OCI-LY1 (cell line): ENCODE data around the gene WHAMM.
"Not testable (repeated sequence)": the region's sequence is repeated elsewhere in the genome, so short reads cannot be mapped to it uniquely, and the experiment has no call there.

Experiments
- H2AFZ ChIP-seq: fragments of 200-600 bp; sonication (generic), shearing (Covaris generic); 2 replicates; pipeline ENCODE4 v1.6.0; 2014; ENCODE audit warnings: antibody characterized with exemption, mild to moderate bottlenecking, low read length
- H3F3A ChIP-seq: fragments of 200-600 bp; sonication (generic), shearing (Covaris generic); 2 replicates; pipeline ENCODE4 v1.6.0; 2014; ENCODE audit warnings: mild to moderate bottlenecking, antibody characterized with exemption, low read length, moderate library complexity; ENCODE audit not compliant: insufficient read depth
- H3K27ac ChIP-seq: fragments of 200-600 bp; sonication (generic); 2 replicates; pipeline ENCODE4 v1.5.1; 2014; ENCODE audit warnings: low read length, mixed run types, mild to moderate bottlenecking, low read depth; ENCODE audit not compliant: poor library complexity, severe bottlenecking
- H3K27me3 ChIP-seq: fragments of 200-600 bp; sonication (generic); 2 replicates; pipeline ENCODE4 v1.6.0; 2014; ENCODE audit warnings: antibody characterized with exemption, mild to moderate bottlenecking, low read length, moderate library complexity; ENCODE audit not compliant: insufficient read depth
- H3K36me3 ChIP-seq: fragments of 200-600 bp; sonication (generic); 2 replicates; pipeline ENCODE4 v1.6.1; 2014; ENCODE audit warnings: mild to moderate bottlenecking, antibody characterized with exemption, low read length, moderate library complexity, mixed read lengths; ENCODE audit not compliant: insufficient read depth
- H3K4me1 ChIP-seq: fragments of 200-600 bp; sonication (generic); 2 replicates; pipeline ENCODE4 v1.5.1; 2014; ENCODE audit warnings: mild to moderate bottlenecking, low read length, moderate library complexity; ENCODE audit not compliant: insufficient read depth, severe bottlenecking
- H3K4me2 ChIP-seq: fragments of 200-600 bp; sonication (generic), shearing (Covaris generic); 2 replicates; pipeline ENCODE4 v1.6.1; 2014; ENCODE audit warnings: low read length
- H3K4me3 ChIP-seq: fragments of 200-600 bp; sonication (generic); 2 replicates; pipeline ENCODE4 v1.5.1; 2014; ENCODE audit warnings: low read length, low read depth, mild to moderate bottlenecking, mixed read lengths; ENCODE audit not compliant: poor library complexity, severe bottlenecking
- H3K79me2 ChIP-seq: fragments of 200-600 bp; shearing (Covaris generic); 2 replicates; pipeline ENCODE4 v1.6.1; 2016; ENCODE audit warnings: mixed run types, low read length, mixed read lengths; ENCODE audit not compliant: insufficient read depth
- H3K9ac ChIP-seq: fragments of 200-600 bp; sonication (generic), shearing (Covaris generic); 2 replicates; pipeline ENCODE4 v1.6.1; 2014; ENCODE audit warnings: mild to moderate bottlenecking, low read length, mixed read lengths
- H3K9me2 ChIP-seq: fragments of 200-600 bp; sonication (generic), shearing (Covaris generic); 2 replicates; pipeline ENCODE4 v1.6.1; 2014; ENCODE audit warnings: low read depth, mild to moderate bottlenecking, low read length, mixed read lengths
- H3K9me3 ChIP-seq: fragments of 200-600 bp; shearing (Covaris generic); 2 replicates; pipeline ENCODE4 v1.6.1; 2014; ENCODE audit warnings: low read length, mixed read lengths
- H4K20me1 ChIP-seq: fragments of 200-600 bp; sonication (generic), shearing (Covaris generic); 2 replicates; pipeline ENCODE4 v1.6.0; 2016; ENCODE audit warnings: mild to moderate bottlenecking, low read length; ENCODE audit not compliant: insufficient read depth
- CTCF ChIP-seq: fragments of 200-600 bp; sonication (generic), shearing (Covaris generic); IDR thresholded peaks from 2 replicates; pipeline ENCODE4 v1.5.1; 2017; ENCODE audit warnings: mild to moderate bottlenecking, antibody characterized with exemption, low read length, moderate library complexity, mixed read lengths
- EZH2 ChIP-seq: fragments of 200-600 bp; sonication (generic), shearing (Covaris generic); IDR thresholded peaks from 2 replicates; pipeline ENCODE4 v1.8.0; 2017; ENCODE audit warnings: borderline replicate concordance, mixed run types, mild to moderate bottlenecking, antibody characterized with exemption, low read length, moderate library complexity, mixed read lengths

WHAMM gene

GRCh38 chr15:82820128-82820527 lies 10.7 kb downstream of the WHAMM start:
- no peak for TF ChIP-seq EZH2
- no peaks in the 10 kb centered on the region for H3K27me3 ChIP-seq
- no peak overlapping the region for H3K9ac ChIP-seq
- H3K79me2 ChIP-seq, result 0 out of 2 replicates have a peak, but pooled peaks cover 4% of the 10 kb centered on the region
- H3K4me1 ChIP-seq, result no peaks in the 10 kb centered on the region
- H3K9me3 ChIP-seq, result no peaks in the 10 kb centered on the region
- no peak overlapping the region for H2AFZ ChIP-seq
- H3K4me3 ChIP-seq, result no peak overlapping the region
- no peaks in the 10 kb centered on the region for H4K20me1 ChIP-seq
- H3K27ac ChIP-seq, result no peak overlapping the region
- no peaks in the 10 kb centered on the region for H3K9me2 ChIP-seq
- no peak overlapping the region for H3K4me2 ChIP-seq
- H3K36me3 ChIP-seq, result peaks cover 86% of the 10 kb centered on the region
- no peaks in the 10 kb centered on the region for H3F3A ChIP-seq

- H3F3A ChIP-seq, result not testable (repeated sequence)
Observed at GRCh38 chr15:82821396-82821795, 12.0 kb downstream of the WHAMM start.

GRCh38 chr15:82821851-82822250 lies 12.4 kb downstream of the WHAMM start:
- peaks cover 86% of the 10 kb centered on the region for H3K36me3 ChIP-seq

More at GRCh38 chr15:82821396-82821795, 12.0 kb downstream of the WHAMM start:
- not testable (repeated sequence) for H3K4me3 ChIP-seq, H3K9me2 ChIP-seq, H3K4me1 ChIP-seq, H4K20me1 ChIP-seq, H2AFZ ChIP-seq, H3K79me2 ChIP-seq, H3K27me3 ChIP-seq, H3K27ac ChIP-seq, H3K4me2 ChIP-seq, H3K9me3 ChIP-seq, H3K9ac ChIP-seq
- H3K36me3 ChIP-seq, result peaks cover 86% of the 10 kb centered on the region

GRCh38 chr15:82823049-82823448 lies 13.6 kb downstream of the WHAMM start:
- TF ChIP-seq CTCF, result no peak
- TF ChIP-seq EZH2, result no peak
- Histone ChIP-seq H2AFZ (no peak overlapping the region), H3K79me2 (no peaks in the 10 kb centered on the region), H3K4me1 (no peaks in the 10 kb centered on the region), H3K9me2 (no peaks in the 10 kb centered on the region), H3K36me3 (peaks cover 87% of the 10 kb centered on the region), H3K27me3 (no peaks in the 10 kb centered on the region), H3K9ac (no peak overlapping the region), H4K20me1 (no peaks in the 10 kb centered on the region), H3K27ac (no peak overlapping the region), H3K4me3 (no peak overlapping the region), H3K4me2 (no peak overlapping the region), H3F3A (no peaks in the 10 kb centered on the region), H3K9me3 (no peaks in the 10 kb centered on the region)

More at GRCh38 chr15:82821851-82822250, 12.4 kb downstream of the WHAMM start:
- H3K4me1 ChIP-seq, H3K79me2 ChIP-seq, H3K9me3 ChIP-seq, H3F3A ChIP-seq, H3K9ac ChIP-seq, H3K4me3 ChIP-seq, H3K4me2 ChIP-seq, H4K20me1 ChIP-seq, H3K9me2 ChIP-seq, H2AFZ ChIP-seq, H3K27ac ChIP-seq, H3K27me3 ChIP-seq: not testable (repeated sequence)

- no peaks in the 10 kb centered on the region for H3K27me3 ChIP-seq
- H3K79me2 ChIP-seq, result no peaks in the 10 kb centered on the region
- H3K9me3 ChIP-seq, result no peaks in the 10 kb centered on the region
- H3K9me2 ChIP-seq, result no peaks in the 10 kb centered on the region
- H3K4me3 ChIP-seq, result no peak overlapping the region
- H3K36me3 ChIP-seq, result peaks cover 94% of the 10 kb centered on the region
- no peaks in the 10 kb centered on the region for H4K20me1 ChIP-seq
- no peaks in the 10 kb centered on the region for H3F3A ChIP-seq
- TF ChIP-seq EZH2 (no peak), CTCF (no peak)
- no peak overlapping the region for H3K9ac ChIP-seq
- no peaks in the 10 kb centered on the region for H3K4me1 ChIP-seq
- H3K4me2 ChIP-seq, result no peak overlapping the region
- no peak overlapping the region for H3K27ac ChIP-seq
- no peak overlapping the region for H2AFZ ChIP-seq
Observed at GRCh38 chr15:82828075-82828474, 18.6 kb downstream of the WHAMM start.
